GM23338 (cell line): Measurements from ENCODE around the gene GMPR.

Source experiments
- CREB1 ChIP-seq: fragments of 250-450 bp; sonication (Bioruptor Pico); IDR thresholded peaks from 2 replicates; pipeline ENCODE4 v1.5.0; 2020; ENCODE audit warnings: low read depth, mild to moderate bottlenecking, moderate library complexity
- EZH2 ChIP-seq: fragments of 200-600 bp; sonication (generic); IDR thresholded peaks from one replicate; pipeline ENCODE4 v1.8.0; 2017; ENCODE audit warnings: antibody characterized with exemption, mild to moderate bottlenecking, low read depth; ENCODE audit not compliant: unreplicated experiment
- EZH2phosphoT487 ChIP-seq: fragments of 200-600 bp; sonication (generic); IDR thresholded peaks from one replicate; pipeline ENCODE4 v1.8.1; 2018; ENCODE audit warnings: antibody characterized with exemption; ENCODE audit not compliant: unreplicated experiment
- JUNB ChIP-seq: IDR thresholded peaks from one replicate; pipeline ENCODE4 v1.6.1; 2016; ENCODE audit warnings: antibody characterized with exemption; ENCODE audit not compliant: unreplicated experiment
- NANOG ChIP-seq: IDR thresholded peaks from 2 replicates; pipeline ENCODE4 v1.6.1; 2016; ENCODE audit warnings: antibody characterized with exemption, borderline replicate concordance
- POLR2AphosphoS5 ChIP-seq: IDR thresholded peaks from 2 replicates; pipeline ENCODE4 v1.6.1; 2016; ENCODE audit warnings: antibody characterized with exemption, low read depth
- TF ChIP-seq, protein P1 (sequence below), 2 experiments: fragments of 200-600 bp in 1 of 2; sonication (generic) in 1 of 2; conservative IDR thresholded peaks; 2 replicates each; pipeline versions ENCODE4 v1.5.1 to v1.6.1; 2016 to 2017; ENCODE audit warnings: antibody characterized with exemption in 2 of 2, low read depth in 2 of 2, mild to moderate bottlenecking in 2 of 2, moderate library complexity in 1 of 2
- TF ChIP-seq, protein P2 (sequence below): IDR thresholded peaks from 2 replicates; pipeline ENCODE4 v1.6.1; 2016; ENCODE audit warnings: antibody characterized with exemption
- TF ChIP-seq, protein P3 (sequence below): IDR thresholded peaks from one replicate; pipeline ENCODE4 v1.6.1; 2018; ENCODE audit warnings: antibody characterized with exemption; ENCODE audit not compliant: unreplicated experiment

DNA sequence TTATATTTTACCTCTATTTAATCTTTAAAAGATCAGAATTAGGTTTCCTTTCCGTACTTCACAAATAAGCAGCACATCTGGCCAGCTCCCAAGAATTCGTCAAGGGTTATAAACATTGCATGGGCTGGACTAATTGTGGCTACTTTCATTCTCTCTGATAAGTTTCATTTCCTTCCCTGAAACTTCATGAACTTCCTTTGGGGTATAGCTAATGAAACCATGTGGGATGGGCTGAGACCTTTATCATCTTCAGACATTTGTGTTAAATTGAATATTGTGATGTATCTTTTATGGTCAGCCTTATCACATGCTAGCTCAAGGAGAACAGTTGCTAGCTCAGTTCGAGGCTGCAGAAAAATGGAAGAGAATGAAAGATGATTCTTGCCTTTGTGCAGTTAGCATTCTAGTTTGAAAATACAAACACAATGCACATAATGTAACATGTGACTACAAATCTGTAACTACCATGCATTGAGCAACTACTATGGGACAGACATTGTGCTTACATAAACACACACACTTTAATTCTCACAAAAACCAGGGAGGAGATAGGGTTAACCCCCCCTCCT, 1.7 kb upstream of the GMPR start:
- TF ChIP-seq, protein P1, sequence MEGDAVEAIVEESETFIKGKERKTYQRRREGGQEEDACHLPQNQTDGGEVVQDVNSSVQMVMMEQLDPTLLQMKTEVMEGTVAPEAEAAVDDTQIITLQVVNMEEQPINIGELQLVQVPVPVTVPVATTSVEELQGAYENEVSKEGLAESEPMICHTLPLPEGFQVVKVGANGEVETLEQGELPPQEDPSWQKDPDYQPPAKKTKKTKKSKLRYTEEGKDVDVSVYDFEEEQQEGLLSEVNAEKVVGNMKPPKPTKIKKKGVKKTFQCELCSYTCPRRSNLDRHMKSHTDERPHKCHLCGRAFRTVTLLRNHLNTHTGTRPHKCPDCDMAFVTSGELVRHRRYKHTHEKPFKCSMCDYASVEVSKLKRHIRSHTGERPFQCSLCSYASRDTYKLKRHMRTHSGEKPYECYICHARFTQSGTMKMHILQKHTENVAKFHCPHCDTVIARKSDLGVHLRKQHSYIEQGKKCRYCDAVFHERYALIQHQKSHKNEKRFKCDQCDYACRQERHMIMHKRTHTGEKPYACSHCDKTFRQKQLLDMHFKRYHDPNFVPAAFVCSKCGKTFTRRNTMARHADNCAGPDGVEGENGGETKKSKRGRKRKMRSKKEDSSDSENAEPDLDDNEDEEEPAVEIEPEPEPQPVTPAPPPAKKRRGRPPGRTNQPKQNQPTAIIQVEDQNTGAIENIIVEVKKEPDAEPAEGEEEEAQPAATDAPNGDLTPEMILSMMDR (conservative IDR thresholded peaks at IDR 0.05; ENCODE audit: low read depth in 2 of 2): no peak
- TF ChIP-seq POLR2AphosphoS5 (no peak), EZH2 (no peak), EZH2phosphoT487 (no peak), CREB1 (CRISPR knock-in tag) (no peak), JUNB (no peak), NANOG (no peak)
- TF ChIP-seq, protein P2, sequence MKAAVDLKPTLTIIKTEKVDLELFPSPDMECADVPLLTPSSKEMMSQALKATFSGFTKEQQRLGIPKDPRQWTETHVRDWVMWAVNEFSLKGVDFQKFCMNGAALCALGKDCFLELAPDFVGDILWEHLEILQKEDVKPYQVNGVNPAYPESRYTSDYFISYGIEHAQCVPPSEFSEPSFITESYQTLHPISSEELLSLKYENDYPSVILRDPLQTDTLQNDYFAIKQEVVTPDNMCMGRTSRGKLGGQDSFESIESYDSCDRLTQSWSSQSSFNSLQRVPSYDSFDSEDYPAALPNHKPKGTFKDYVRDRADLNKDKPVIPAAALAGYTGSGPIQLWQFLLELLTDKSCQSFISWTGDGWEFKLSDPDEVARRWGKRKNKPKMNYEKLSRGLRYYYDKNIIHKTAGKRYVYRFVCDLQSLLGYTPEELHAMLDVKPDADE: no peak
- TF ChIP-seq, protein P3, sequence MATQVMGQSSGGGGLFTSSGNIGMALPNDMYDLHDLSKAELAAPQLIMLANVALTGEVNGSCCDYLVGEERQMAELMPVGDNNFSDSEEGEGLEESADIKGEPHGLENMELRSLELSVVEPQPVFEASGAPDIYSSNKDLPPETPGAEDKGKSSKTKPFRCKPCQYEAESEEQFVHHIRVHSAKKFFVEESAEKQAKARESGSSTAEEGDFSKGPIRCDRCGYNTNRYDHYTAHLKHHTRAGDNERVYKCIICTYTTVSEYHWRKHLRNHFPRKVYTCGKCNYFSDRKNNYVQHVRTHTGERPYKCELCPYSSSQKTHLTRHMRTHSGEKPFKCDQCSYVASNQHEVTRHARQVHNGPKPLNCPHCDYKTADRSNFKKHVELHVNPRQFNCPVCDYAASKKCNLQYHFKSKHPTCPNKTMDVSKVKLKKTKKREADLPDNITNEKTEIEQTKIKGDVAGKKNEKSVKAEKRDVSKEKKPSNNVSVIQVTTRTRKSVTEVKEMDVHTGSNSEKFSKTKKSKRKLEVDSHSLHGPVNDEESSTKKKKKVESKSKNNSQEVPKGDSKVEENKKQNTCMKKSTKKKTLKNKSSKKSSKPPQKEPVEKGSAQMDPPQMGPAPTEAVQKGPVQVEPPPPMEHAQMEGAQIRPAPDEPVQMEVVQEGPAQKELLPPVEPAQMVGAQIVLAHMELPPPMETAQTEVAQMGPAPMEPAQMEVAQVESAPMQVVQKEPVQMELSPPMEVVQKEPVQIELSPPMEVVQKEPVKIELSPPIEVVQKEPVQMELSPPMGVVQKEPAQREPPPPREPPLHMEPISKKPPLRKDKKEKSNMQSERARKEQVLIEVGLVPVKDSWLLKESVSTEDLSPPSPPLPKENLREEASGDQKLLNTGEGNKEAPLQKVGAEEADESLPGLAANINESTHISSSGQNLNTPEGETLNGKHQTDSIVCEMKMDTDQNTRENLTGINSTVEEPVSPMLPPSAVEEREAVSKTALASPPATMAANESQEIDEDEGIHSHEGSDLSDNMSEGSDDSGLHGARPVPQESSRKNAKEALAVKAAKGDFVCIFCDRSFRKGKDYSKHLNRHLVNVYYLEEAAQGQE: no peak
